Ovary (tissue), 9 donors: ENCODE measurements around the gene LRRC4C. TPM values are rescaled to one million over a fixed set of nuclear protein-coding genes. Genes with fewer than 3 reads are reported as not detected.

Experiments used
- DNase-seq, 5 donors: peaks; one replicate each; pipeline ENCODE4 v3.0.0-alpha.2; 2019 to 2020
- H3K27ac ChIP-seq, 2 donors: fragments of 200-600 bp; one replicate each; pipeline versions ENCODE4 v1.5.1 to v1.8.0; 2019 to 2022
- H3K27me3 ChIP-seq: fragments of 200-600 bp; one replicate; pipeline ENCODE4 v1.8.0; 2022
- H3K36me3 ChIP-seq: fragments of 200-600 bp; sonication (generic); one replicate; pipeline ENCODE4 v1.5.1; 2019
- H3K4me1 ChIP-seq: one replicate; pipeline ENCODE4 v1.8.1; 2013; ENCODE audit warnings: mild to moderate bottlenecking, moderate library complexity; ENCODE audit not compliant: insufficient read depth
- H3K4me3 ChIP-seq: fragments of 200-600 bp; sonication (generic); one replicate; pipeline ENCODE4 v1.5.1; 2017
- H3K9me3 ChIP-seq, 2 donors: fragments of 200-600 bp in 1 of 2; sonication (generic) in 1 of 2; one replicate each; pipeline versions ENCODE4 v1.5.1 to v1.8.1; 2013 to 2019; ENCODE audit warnings: mild to moderate bottlenecking in 1 of 2, moderate library complexity in 1 of 2
- CTCF ChIP-seq, 3 donors: fragments of 450-650 bp in 2 of 3; fragments of 200-600 bp in 1 of 3; IDR thresholded peaks; one replicate each; pipeline versions ENCODE4 v1.5.1 to v1.8.0; 2016 to 2022; ENCODE audit warnings: antibody characterized with exemption in 3 of 3, mild to moderate bottlenecking in 1 of 3
- EP300 ChIP-seq: sonication (generic); formaldehyde crosslinking; IDR thresholded peaks from one replicate; pipeline ENCODE4 v1.6.1; 2017; ENCODE audit warnings: antibody characterized with exemption
- POLR2A ChIP-seq: fragments of 450-650 bp; IDR thresholded peaks from one replicate; pipeline ENCODE4 v1.6.1; 2017; ENCODE audit warnings: antibody characterized with exemption, mild to moderate bottlenecking, moderate library complexity
- WGBS, 3 donors: extraction: QIAGEN DNeasy Blood & Tissue Kit in 1 of 3; methylation state at CpG; one replicate each; pipeline versions ENCODE4 v1.1.5 to v1.1.7; 2013 to 2017; 5-methylcytosine and 5-hydroxymethylcytosine counted together
- intact Hi-C, 4 donors: fragments of 100-400 bp; cut with DNase I; formaldehyde crosslinking; loops; one replicate each; pipeline versions ENCODE4 v1.11.0 to v1.15.1; 2022 to 2023
- polyA plus RNA-seq, 2 donors: library from polyadenylated mRNA; stranded (reverse); fragments of 200-250 nt in 1 of 2; fragments of 350-450 nt in 1 of 2; fragmentation: Illumina TruSeq in 1 of 2; extraction: RNeasy Lipid Tissue Mini Kit (QIAGEN cat#74804) in 1 of 2; gene quantifications; one replicate each; pipeline ENCODE4 v1.2.3, GENCODE V29; 2013 to 2014
- total RNA-seq, 7 donors: library from RNA; depleted of rRNA in 2 of 7; stranded (reverse); fragments of >200 nt in 2 of 7; fragmentation: NEBNext Ultra II Directional in 3 of 7; extraction: Animal tissue kit (Norgen Biotek cat#: 25700) in 3 of 7; gene quantifications; one replicate each; pipeline versions ENCODE4 v1.1.0 to v1.2.4, GENCODE V29; 2016 to 2023
- donor health status: DM: no; HTN: no; CAD: no; lungs with moderate emphysema.
- donor health status: DM: no; HTN: no; CAD: no.
- donor health status: Bipolar disorder and iron deficiency.
- donor health status: DM: yes; HTN: yes; CAD: no.
- donor health status: DM: no; HTN: no; CAD: no.
- donor health status: DM: yes; HTN: yes; CAD: no.

The LRRC4C gene
- total and polyA plus RNA-seq, 9 donors: 0.15 to 12.5 (median 0.78) TPM

GRCh38 chr11:41431784-41432183 is 27.7 kb downstream of the LRRC4C start:
- Histone ChIP-seq H3K4me1 (no peaks in the 10 kb centered on the region), H3K27ac (no peak overlapping the region), H3K36me3 (no peaks in the 10 kb centered on the region), H3K4me3 (no peak overlapping the region), H3K27me3 (no peaks in the 10 kb centered on the region), H3K9me3 (no peaks in the 10 kb centered on the region)
- 68 to 72% (median 69%) methylated on average over 5 of the region's 5 CpGs for WGBS, 3 donors
- intact Hi-C loops: no loop called here
- no peak for TF ChIP-seq CTCF (IDR thresholded peaks at IDR 0.05)
- DNase-seq: no peak

GRCh38 chr11:41419901-41420300 is 39.6 kb downstream of the LRRC4C start:
- Histone ChIP-seq H3K27ac (no peak overlapping the region), H3K27me3 (no peaks in the 10 kb centered on the region), H3K36me3 (no peaks in the 10 kb centered on the region), H3K4me1 (no peaks in the 10 kb centered on the region), H3K9me3 (no peaks in the 10 kb centered on the region), H3K4me3 (no peak overlapping the region)
- TF ChIP-seq CTCF (IDR thresholded peaks at IDR 0.05): no peak
- TF ChIP-seq POLR2A: no peak
- TF ChIP-seq EP300: no peak
- no peak for DNase-seq
- WGBS, 3 donors: 93 to 95% (median 94%) methylated on average over 4 of the region's 4 CpGs
- intact Hi-C loops: no loop called here

- H3K4me3 ChIP-seq: no peak overlapping the region
- H3K9me3 ChIP-seq: no peaks in the 10 kb centered on the region
- intact Hi-C loops: no loop called here
- H3K27ac ChIP-seq: no peak overlapping the region
- no peaks in the 10 kb centered on the region for H3K4me1 ChIP-seq
- TF ChIP-seq POLR2A (no peak), CTCF (IDR thresholded peaks at IDR 0.05) (no peak), EP300 (no peak)
- no peaks in the 10 kb centered on the region for H3K36me3 ChIP-seq
- no peaks in the 10 kb centered on the region for H3K27me3 ChIP-seq
- WGBS, 3 donors: 50 to 58% (median 56%) methylated on average over 4 of the region's 4 CpGs
- no peak for DNase-seq
These were observed 44.5 kb downstream of the LRRC4C start for GRCh38 chr11:41414771-41415440.

GRCh38 chr11:41413843-41414242 is 45.6 kb downstream of the LRRC4C start:
- Histone ChIP-seq H3K9me3 (no peaks in the 10 kb centered on the region), H3K36me3 (no peaks in the 10 kb centered on the region), H3K27me3 (no peaks in the 10 kb centered on the region), H3K4me1 (no peaks in the 10 kb centered on the region), H3K4me3 (no peak overlapping the region), H3K27ac (no peak overlapping the region)
- DNase-seq: no peak
- WGBS, 3 donors: 31 to 39% (median 35%) methylated on average over 3 of the region's 3 CpGs
- intact Hi-C loops: no loop called here
- TF ChIP-seq EP300: no peak
- no peak for TF ChIP-seq CTCF (IDR thresholded peaks at IDR 0.05)
